Suprapubic skin (tissue), 4 donors: ENCODE measurements around the gene FBLIM1.

Source experiments
- CTCF ChIP-seq, 2 donors: fragments of 200-600 bp in 1 of 2; fragments of 450-650 bp in 1 of 2; sonication (generic) in 1 of 2; IDR thresholded peaks; one replicate each; pipeline ENCODE4 v1.5.1; 2016 to 2019; ENCODE audit warnings: antibody characterized with exemption in 2 of 2, mild to moderate bottlenecking in 1 of 2, moderate library complexity in 1 of 2
- POLR2A ChIP-seq, 2 donors: fragments of 450-650 bp; IDR thresholded peaks; one replicate each; pipeline ENCODE4 v1.6.1; 2017; ENCODE audit warnings: antibody characterized with exemption in 2 of 2, mild to moderate bottlenecking in 2 of 2, moderate library complexity in 2 of 2
- POLR2AphosphoS5 ChIP-seq, 3 donors: sonication (generic); formaldehyde crosslinking; IDR thresholded peaks; one replicate each; pipeline ENCODE4 v1.6.1; 2017; ENCODE audit warnings: antibody characterized with exemption in 3 of 3

- no peak for TF ChIP-seq CTCF (IDR thresholded peaks at IDR 0.05)
- no peak for TF ChIP-seq POLR2AphosphoS5 (IDR thresholded peaks at IDR 0.05)
- no peak for TF ChIP-seq POLR2A (IDR thresholded peaks at IDR 0.05)
Observed at GRCh38 chr1:15825800-15826199, 67.2 kb downstream of the FBLIM1 start.
